Natural killer cell (primary cell): ENCODE data around the gene HBB. TPM values are rescaled to one million over a fixed set of nuclear protein-coding genes. Genes with fewer than 3 reads are reported as not detected.

Source experiments
- ATAC-seq, 3 donors: fragments of 150-1000 bp in 2 of 3; fragments of 200-7000 bp in 1 of 3; cut with Tn5 transposase; 1 replicate in 1 of 3; 2 replicates in 2 of 3; pipeline ENCODE4 v1.10.0; 2021; ENCODE audit warnings: mild to moderate bottlenecking in 2 of 3, moderate library complexity in 2 of 3
- DNase-seq, 2 donors: peaks; one replicate each; pipeline versions ENCODE4 v3.0.0 to v3.0.0-alpha.2; 2013 to 2021; ENCODE audit warnings: mixed read lengths in 1 of 2
- H3K27ac ChIP-seq: one replicate; pipeline ENCODE4 v1.5.1; 2013; ENCODE audit warnings: mild to moderate bottlenecking, low read length
- H3K27me3 ChIP-seq: one replicate; pipeline ENCODE4 v1.6.1; 2013; ENCODE audit warnings: low read length; ENCODE audit not compliant: control insufficient read depth, insufficient read depth
- H3K36me3 ChIP-seq: one replicate; pipeline ENCODE4 v1.6.1; 2013; ENCODE audit warnings: low read length; ENCODE audit not compliant: control insufficient read depth, insufficient read depth
- H3K4me1 ChIP-seq: one replicate; pipeline ENCODE4 v1.6.1; 2013; ENCODE audit warnings: low read length; ENCODE audit not compliant: control insufficient read depth, insufficient read depth
- H3K4me3 ChIP-seq: one replicate; pipeline ENCODE4 v1.5.1; 2013; ENCODE audit warnings: low read length
- H3K9me3 ChIP-seq: one replicate; pipeline ENCODE4 v1.6.1; 2013; ENCODE audit warnings: low read length; ENCODE audit not compliant: control insufficient read depth, insufficient read depth
- H3K27ac Mint-ChIP-seq, 2 donors: one replicate each; pipeline ENCODE4 v1.8.0; 2022; ENCODE audit warnings: mild to moderate bottlenecking in 2 of 2, mixed read lengths in 2 of 2, moderate library complexity in 1 of 2
- H3K27me3 Mint-ChIP-seq, 2 donors: one replicate each; pipeline ENCODE4 v1.8.0; 2022; ENCODE audit warnings: low read depth in 2 of 2, mixed read lengths in 2 of 2
- H3K36me3 Mint-ChIP-seq: one replicate; pipeline ENCODE4 v1.8.0; 2022; ENCODE audit warnings: mixed read lengths
- H3K4me1 Mint-ChIP-seq, 2 donors: one replicate each; pipeline ENCODE4 v1.8.0; 2022; ENCODE audit warnings: mixed read lengths in 2 of 2
- H3K4me3 Mint-ChIP-seq: one replicate; pipeline ENCODE4 v1.8.0; 2022; ENCODE audit warnings: mild to moderate bottlenecking, moderate library complexity, mixed read lengths
- H3K9me3 Mint-ChIP-seq, 2 donors: one replicate each; pipeline ENCODE4 v1.8.0; 2022; ENCODE audit warnings: mixed read lengths in 2 of 2
- CTCF ChIP-seq: fragments of 200-600 bp; IDR thresholded peaks from one replicate; pipeline ENCODE4 v1.8.0; 2022; ENCODE audit warnings: antibody characterized with exemption
- WGBS: methylation state at CpG from one replicate; pipeline ENCODE4 v1.1.7; 2013; ENCODE audit warnings: missing lambda C conversion rate; ENCODE audit not compliant: insufficient coverage; 5-methylcytosine and 5-hydroxymethylcytosine counted together
- intact Hi-C: fragments of 100-400 bp; cut with micrococcal nuclease; formaldehyde crosslinking; loops from one replicate; pipeline ENCODE4 v1.14.2; 2022
- total RNA-seq, 4 donors: library from RNA; stranded (reverse); fragments of 120-200 nt in 1 of 4; gene quantifications; one replicate each; pipeline versions ENCODE4 v1.2.3 to v1.2.4, GENCODE V29; 2013 to 2022

The HBB gene
- total RNA-seq, 3 donors from 2014 or later (not counting 1 experiment from before 2014, with no cell fraction given): 2.6 to 10.6 TPM; not detected in 1

GRCh38 chr11:5203366-5203765, 23.5 kb downstream of the HBB start:
- intact Hi-C loops: no loop called here
- Histone ChIP-seq H3K4me3 (no peak overlapping the region), H3K9me3 (no peaks in the 10 kb centered on the region), H3K27ac (no peak overlapping the region), H3K4me1 (no peaks in the 10 kb centered on the region), H3K27me3 (no peaks in the 10 kb centered on the region), H3K36me3 (no peaks in the 10 kb centered on the region)
- WGBS: 87% methylated on average over 2 of the region's 2 CpGs
- no peaks in the 10 kb centered on the region for H3K36me3 Mint-ChIP-seq
- H3K4me3 Mint-ChIP-seq: no peak overlapping the region
- H3K27ac Mint-ChIP-seq: no peak overlapping the region
- no peaks in the 10 kb centered on the region for H3K4me1 Mint-ChIP-seq
- ATAC-seq: no peak
- H3K27me3 Mint-ChIP-seq: peaks cover 0 to 3% of the 10 kb centered on the region in 2 donors
- H3K9me3 Mint-ChIP-seq: peaks cover 0 to 2% of the 10 kb centered on the region in 2 donors
- no peak for DNase-seq
- TF ChIP-seq CTCF: no peak

- DNase-seq (no peak), ATAC-seq (no peak)
- Histone ChIP-seq H3K4me1 (no peaks in the 10 kb centered on the region), H3K27ac (no peak within 1 kb of the TSS), H3K36me3 (no peaks in the 10 kb centered on the region), H3K4me3 (no peak within 1 kb of the TSS), H3K9me3 (no peaks in the 10 kb centered on the region), H3K27me3 (no peaks in the 10 kb centered on the region)
- peaks cover 0 to 2% of the 10 kb centered on the region in 2 donors for H3K9me3 Mint-ChIP-seq
- WGBS: 57% methylated on average over 1 of the region's 1 CpG
- TF ChIP-seq CTCF: no peak
- H3K4me1 Mint-ChIP-seq: no peaks in the 10 kb centered on the region
- no peak within 1 kb of the TSS for H3K4me3 Mint-ChIP-seq
- H3K36me3 Mint-ChIP-seq: no peaks in the 10 kb centered on the region
- H3K27ac Mint-ChIP-seq: no peak within 1 kb of the TSS
- peaks cover 0 to 3% of the 10 kb centered on the region in 2 donors for H3K27me3 Mint-ChIP-seq
- intact Hi-C loops: no loop called here
These were observed 26.3 kb downstream of the HBB start, which contains the start of gene OR51V1 for GRCh38 chr11:5200582-5200981. OR51V1 (minus strand) TSS chr11:5200682; CDS start chr11:5200682, 0 bp downstream.

GRCh38 chr11:5198285-5198684, 28.6 kb downstream of the HBB start:
- TF ChIP-seq CTCF: no peak
- H3K9me3 Mint-ChIP-seq: peaks cover 0 to 2% of the 10 kb centered on the region in 2 donors
- H3K27me3 Mint-ChIP-seq: peaks cover 0 to 3% of the 10 kb centered on the region in 2 donors
- H3K36me3 Mint-ChIP-seq: no peaks in the 10 kb centered on the region
- no peaks in the 10 kb centered on the region for H3K36me3 ChIP-seq
- H3K4me1 Mint-ChIP-seq: no peaks in the 10 kb centered on the region
- no peaks in the 10 kb centered on the region for H3K27me3 ChIP-seq
- intact Hi-C loops: no loop called here
- H3K27ac Mint-ChIP-seq: no peak overlapping the region
- H3K4me1 ChIP-seq: no peaks in the 10 kb centered on the region
- peaks cover 2% of the 10 kb centered on the region for H3K9me3 ChIP-seq
- no peak for ATAC-seq
- H3K4me3 ChIP-seq: no peak overlapping the region
- no peak overlapping the region for H3K4me3 Mint-ChIP-seq
- no peak overlapping the region for H3K27ac ChIP-seq
- DNase-seq: no peak

GRCh38 chr11:5197536-5197935, 29.3 kb downstream of the HBB start:
- intact Hi-C loops: no loop called here
- H3K4me3 Mint-ChIP-seq: no peak overlapping the region
- no peak overlapping the region for H3K27ac Mint-ChIP-seq
- Histone ChIP-seq H3K36me3 (no peaks in the 10 kb centered on the region), H3K4me1 (no peaks in the 10 kb centered on the region), H3K9me3 (peaks cover 2% of the 10 kb centered on the region), H3K27me3 (no peaks in the 10 kb centered on the region), H3K27ac (no peak overlapping the region), H3K4me3 (no peak overlapping the region)
- no peaks in the 10 kb centered on the region for H3K4me1 Mint-ChIP-seq
- DNase-seq (no peak), ATAC-seq (no peak)
- H3K27me3 Mint-ChIP-seq: no peaks in the 10 kb centered on the region
- TF ChIP-seq CTCF: no peak
- H3K36me3 Mint-ChIP-seq: no peaks in the 10 kb centered on the region
- H3K9me3 Mint-ChIP-seq: peaks cover 0 to 2% of the 10 kb centered on the region in 2 donors
- WGBS: 8% methylated on average over 1 of the region's 3 CpGs
